ENCODE results near the gene GNG7. TPM values are rescaled to one million over a fixed set of nuclear protein-coding genes. Genes with fewer than 3 reads are reported as not detected.

GNG7 gene
- total and polyA plus RNA-seq, 10 of the 15 experiments (the other 5 are each of a cell fraction or from before 2014, with no cell fraction given) = 1.9 to 13.6 (median 6.5) TPM

DNA sequence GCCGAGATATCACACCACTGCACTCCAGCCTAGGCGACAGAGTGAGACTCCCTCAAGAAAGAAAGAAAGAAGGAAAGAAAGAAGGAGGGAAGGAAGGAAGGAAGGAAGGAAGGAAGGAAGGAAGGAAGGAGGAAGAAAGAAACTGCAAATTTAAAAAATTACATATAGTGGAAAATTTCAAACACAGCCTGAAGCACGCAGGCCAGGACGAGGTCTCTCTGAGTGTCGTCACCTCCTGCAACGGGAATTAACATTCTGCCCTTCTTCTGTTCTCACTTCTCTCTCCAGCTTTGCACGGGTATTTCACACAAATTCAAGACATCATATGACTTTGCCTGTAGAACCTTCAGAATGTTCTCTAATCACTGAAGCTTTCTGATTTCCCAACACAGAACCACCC, 108.2 kb downstream of the GNG7 start (continued):
- TF ChIP-seq, protein P1, sequence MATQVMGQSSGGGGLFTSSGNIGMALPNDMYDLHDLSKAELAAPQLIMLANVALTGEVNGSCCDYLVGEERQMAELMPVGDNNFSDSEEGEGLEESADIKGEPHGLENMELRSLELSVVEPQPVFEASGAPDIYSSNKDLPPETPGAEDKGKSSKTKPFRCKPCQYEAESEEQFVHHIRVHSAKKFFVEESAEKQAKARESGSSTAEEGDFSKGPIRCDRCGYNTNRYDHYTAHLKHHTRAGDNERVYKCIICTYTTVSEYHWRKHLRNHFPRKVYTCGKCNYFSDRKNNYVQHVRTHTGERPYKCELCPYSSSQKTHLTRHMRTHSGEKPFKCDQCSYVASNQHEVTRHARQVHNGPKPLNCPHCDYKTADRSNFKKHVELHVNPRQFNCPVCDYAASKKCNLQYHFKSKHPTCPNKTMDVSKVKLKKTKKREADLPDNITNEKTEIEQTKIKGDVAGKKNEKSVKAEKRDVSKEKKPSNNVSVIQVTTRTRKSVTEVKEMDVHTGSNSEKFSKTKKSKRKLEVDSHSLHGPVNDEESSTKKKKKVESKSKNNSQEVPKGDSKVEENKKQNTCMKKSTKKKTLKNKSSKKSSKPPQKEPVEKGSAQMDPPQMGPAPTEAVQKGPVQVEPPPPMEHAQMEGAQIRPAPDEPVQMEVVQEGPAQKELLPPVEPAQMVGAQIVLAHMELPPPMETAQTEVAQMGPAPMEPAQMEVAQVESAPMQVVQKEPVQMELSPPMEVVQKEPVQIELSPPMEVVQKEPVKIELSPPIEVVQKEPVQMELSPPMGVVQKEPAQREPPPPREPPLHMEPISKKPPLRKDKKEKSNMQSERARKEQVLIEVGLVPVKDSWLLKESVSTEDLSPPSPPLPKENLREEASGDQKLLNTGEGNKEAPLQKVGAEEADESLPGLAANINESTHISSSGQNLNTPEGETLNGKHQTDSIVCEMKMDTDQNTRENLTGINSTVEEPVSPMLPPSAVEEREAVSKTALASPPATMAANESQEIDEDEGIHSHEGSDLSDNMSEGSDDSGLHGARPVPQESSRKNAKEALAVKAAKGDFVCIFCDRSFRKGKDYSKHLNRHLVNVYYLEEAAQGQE (IDR thresholded peaks at IDR 0.05; ENCODE audit: low read depth, low read length) = no peak
- TF ChIP-seq JUNB (IDR thresholded peaks at IDR 0.05) (no peak), KAT2A (conservative IDR thresholded peaks at IDR 0.05; ENCODE audit: control insufficient read depth, low read depth, low read length) (no peak), RCOR1 (conservative IDR thresholded peaks at IDR 0.05; ENCODE audit: low read depth, low read length) (no peak)

DNA sequence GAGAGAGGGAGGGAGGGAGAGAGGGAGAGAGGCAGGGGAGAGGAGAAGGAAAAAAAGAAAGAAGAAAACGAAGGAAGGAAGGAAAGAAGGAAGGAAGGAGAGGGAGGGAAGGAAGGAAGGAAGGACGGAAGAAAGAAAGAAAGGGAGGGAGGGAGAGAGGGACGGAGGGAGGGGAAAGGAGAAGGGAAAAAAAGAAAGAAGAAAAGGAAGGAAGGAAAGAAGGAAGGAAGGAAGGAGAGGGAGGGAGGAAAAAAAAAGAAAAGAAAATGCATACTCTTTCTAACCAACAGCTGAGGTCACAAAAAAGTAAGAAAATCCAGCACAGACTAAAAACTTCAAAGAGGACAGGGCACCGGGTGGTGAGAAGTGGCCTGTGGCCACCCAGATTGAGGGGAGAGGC, 109.7 kb downstream of the GNG7 start:
- in situ Hi-C loops (cut with MboI) (no loop called here), intact Hi-C loops (cut with micrococcal nuclease; ENCODE audit: unreplicated experiment) (no loop called here)
- no peak overlapping the region for H3K4me3 ChIP-seq
- peaks cover 20% of the 10 kb centered on the region for H3K4me1 ChIP-seq (ENCODE audit: control insufficient read depth, insufficient read depth, low read length)
- H3K27ac ChIP-seq (ENCODE audit: control insufficient read depth, insufficient read depth) = no peak overlapping the region
- no peak overlapping the region for H3K9ac ChIP-seq (ENCODE audit: control insufficient read depth, insufficient read depth, low read length)
- CTCF ChIA-PET = interaction anchor here (1.7 kb wide), 1 partner anchor 11 kb away, joined by 5 read pairs; no protein-coding TSS in a partner anchor
- FAIRE-seq = no peak
- ATAC-seq = no peak
- BruUV-seq (replicated peaks) = no TSS peak
- no peak overlapping the region for H2AFZ ChIP-seq (ENCODE audit: control insufficient read depth, low read depth, low read length)
- WGBS (ENCODE audit: insufficient coverage, insufficient replicate concordance, low lambda C conversion rate, missing lambda C conversion rate) = 85% methylated on average over 4 of the region's 4 CpGs
- SMC1A ChIA-PET (ENCODE audit: uncharacterized antibody, unreplicated experiment) = interaction anchor here (1.6 to 8.9 kb wide), 4 partner anchors 8 to 17 kb away, joined by 3 to 131 read pairs (median 8); no protein-coding TSS in a partner anchor
- POLR2A ChIA-PET = interaction anchor here (0.6 to 1.6 kb wide), 5 partner anchors 11 to 48 kb away, joined by 3 to 7 read pairs (median 4); no protein-coding TSS in a partner anchor
- peaks cover 2% of the 10 kb centered on the region; the same call in 2 of the 3 replicates for H3K9me3 ChIP-seq (replicated peaks; ENCODE audit: control insufficient read depth, insufficient read depth, low read length)
- H3K27me3 ChIP-seq (replicated peaks in 1 of 2; ENCODE audit: control insufficient read depth in 2 of 2, insufficient read depth in 2 of 2, low read length in 1 of 2) = no peaks in the 10 kb centered on the region
- DNase-seq (ENCODE audit: low read depth, low spot score) = no peak
- H3K4me2 ChIP-seq (ENCODE audit: control insufficient read depth, insufficient read depth) = no peak overlapping the region
- H3K36me3 ChIP-seq (ENCODE audit: control insufficient read depth in 2 of 2, insufficient read depth in 2 of 2, low read length in 1 of 2) = no peaks in the 10 kb centered on the region
- RAD21 ChIA-PET (ENCODE audit: unreplicated experiment) = interaction anchor here (0.6 to 2.5 kb wide), 3 partner anchors 22 to 82 kb away, joined by 3 to 13 read pairs (median 5); no protein-coding TSS in a partner anchor
- TF ChIP-seq EED (IDR thresholded peaks at IDR 0.05; ENCODE audit: low read depth) (no peak), SMC3 (IDR thresholded peaks at IDR 0.05; ENCODE audit: borderline replicate concordance, low read length) (no peak), MTA2 (IDR thresholded peaks at IDR 0.05; ENCODE audit: low read depth) (0 out of 2 replicates have a peak, but pooled peaks have one; percentile 21), TCF7 (IDR thresholded peaks at IDR 0.05; ENCODE audit: borderline replicate concordance) (no peak), YBX1 (IDR thresholded peaks at IDR 0.05) (0 out of 2 replicates have a peak, but pooled peaks have one; percentile 35), NBN (IDR thresholded peaks at IDR 0.05) (peak; percentile 25; the same call in 1 of the 2 replicates), YY1 (IDR thresholded peaks at IDR 0.05; ENCODE audit: low read depth, low read length) (no peak), RB1 (IDR thresholded peaks at IDR 0.05; ENCODE audit: borderline replicate concordance) (no peak)
- H3K79me2 ChIP-seq (ENCODE audit: control insufficient read depth, insufficient read depth, low read length) = no peaks in the 10 kb centered on the region
- H4K20me1 ChIP-seq (ENCODE audit: control insufficient read depth, insufficient read depth) = no peaks in the 10 kb centered on the region

All from GM12878 (cell line).